Activated naive CD8-positive, alpha-beta T cell treated with anti-CD3 and anti-CD28 coated beads for 36 hours (primary cell): ENCODE measurements around the gene TRIM27. TPM values are rescaled to one million over a fixed set of nuclear protein-coding genes. Genes with fewer than 3 reads are reported as not detected.
"Not testable (repeated sequence)": the region's sequence is repeated elsewhere in the genome, so short reads cannot be mapped to it uniquely, and the experiment has no call there.

Source experiments
- DNase-seq: peaks from one replicate; pipeline ENCODE4 v3.0.0; 2021
- H3K27ac Mint-ChIP-seq: one replicate; pipeline ENCODE4 v1.8.0; 2022; ENCODE audit warnings: mild to moderate bottlenecking, moderate library complexity, mixed read lengths
- H3K27me3 Mint-ChIP-seq: one replicate; pipeline ENCODE4 v1.8.0; 2022; ENCODE audit warnings: mild to moderate bottlenecking, mixed read lengths
- H3K36me3 Mint-ChIP-seq: one replicate; pipeline ENCODE4 v1.8.0; 2021; ENCODE audit warnings: mild to moderate bottlenecking, mixed read lengths
- H3K4me1 Mint-ChIP-seq: one replicate; pipeline ENCODE4 v1.8.0; 2021; ENCODE audit warnings: mixed read lengths
- H3K4me3 Mint-ChIP-seq: one replicate; pipeline ENCODE4 v1.8.0; 2022; ENCODE audit warnings: mild to moderate bottlenecking, moderate library complexity, mixed read lengths
- H3K9me3 Mint-ChIP-seq: one replicate; pipeline ENCODE4 v1.8.0; 2022; ENCODE audit warnings: mixed read lengths
- total RNA-seq, 2 experiments: library from RNA; stranded (reverse); gene quantifications; one replicate each; pipeline ENCODE4 v1.2.3, GENCODE V29; 2021

The TRIM27 gene
- total RNA-seq, 2 experiments from 2014 or later = 51.5 to 52.3 TPM

- no peak for DNase-seq
- H3K4me3 Mint-ChIP-seq = no peak overlapping the region
- no peak overlapping the region for H3K27ac Mint-ChIP-seq
- H3K4me1 Mint-ChIP-seq = peaks cover 31% of the 10 kb centered on the region
- H3K27me3 Mint-ChIP-seq = peaks cover 15% of the 10 kb centered on the region
- H3K36me3 Mint-ChIP-seq = peaks cover 9% of the 10 kb centered on the region
- H3K9me3 Mint-ChIP-seq = peaks cover 3% of the 10 kb centered on the region
Observed at GRCh38 chr6:28947067-28947765, 23.4 kb upstream of the TRIM27 start.

GRCh38 chr6:28945349-28945748 is 21.6 kb upstream of the TRIM27 start:
- H3K4me3 Mint-ChIP-seq = no peak overlapping the region
- H3K4me1 Mint-ChIP-seq = peaks cover 39% of the 10 kb centered on the region
- H3K27ac Mint-ChIP-seq = no peak overlapping the region
- H3K36me3 Mint-ChIP-seq = peaks cover 8% of the 10 kb centered on the region
- H3K27me3 Mint-ChIP-seq = peaks cover 22% of the 10 kb centered on the region
- DNase-seq = no peak
- H3K9me3 Mint-ChIP-seq = no peaks in the 10 kb centered on the region

GRCh38 chr6:28944412-28944865 is 20.7 kb upstream of the TRIM27 start:
- Mint-ChIP-seq H3K4me1 (peaks cover 45% of the 10 kb centered on the region), H3K4me3 (peak overlapping the region; percentile 79), H3K9me3 (no peaks in the 10 kb centered on the region), H3K27ac (peak overlapping the region; percentile 90), H3K36me3 (peaks cover 8% of the 10 kb centered on the region), H3K27me3 (peaks cover 22% of the 10 kb centered on the region)
- DNase-seq = peak; percentile 64

- peaks cover 1% of the 10 kb centered on the region for H3K9me3 Mint-ChIP-seq
- H3K27ac Mint-ChIP-seq = peak overlapping the region; percentile 90
- peaks cover 45% of the 10 kb centered on the region for H3K4me1 Mint-ChIP-seq
- H3K27me3 Mint-ChIP-seq = peaks cover 22% of the 10 kb centered on the region
- peak overlapping the region; percentile 79 for H3K4me3 Mint-ChIP-seq
- DNase-seq = peak; percentile 78
- peaks cover 8% of the 10 kb centered on the region for H3K36me3 Mint-ChIP-seq
Observed at GRCh38 chr6:28943557-28944411, 20.0 kb upstream of the TRIM27 start.

- Mint-ChIP-seq H3K4me3 (peak overlapping the region; percentile 79), H3K27ac (peak overlapping the region; percentile 90), H3K36me3 (peaks cover 8% of the 10 kb centered on the region), H3K27me3 (peaks cover 22% of the 10 kb centered on the region), H3K4me1 (peaks cover 45% of the 10 kb centered on the region), H3K9me3 (peaks cover 4% of the 10 kb centered on the region)
- no peak for DNase-seq
Observed at GRCh38 chr6:28943223-28943556, 19.4 kb upstream of the TRIM27 start.

- no peak for DNase-seq
- Mint-ChIP-seq H3K9me3 (peaks cover 5% of the 10 kb centered on the region), H3K36me3 (peaks cover 8% of the 10 kb centered on the region), H3K4me3 (peak overlapping the region; percentile 95), H3K4me1 (peaks cover 47% of the 10 kb centered on the region), H3K27me3 (peaks cover 22% of the 10 kb centered on the region), H3K27ac (peak overlapping the region; percentile 100)
Observed at GRCh38 chr6:28941684-28942448, 18.1 kb upstream of the TRIM27 start.

GRCh38 chr6:28940858-28941683 is 17.3 kb upstream of the TRIM27 start:
- Mint-ChIP-seq H3K9me3 (peaks cover 5% of the 10 kb centered on the region), H3K27ac (peak overlapping the region; percentile 100), H3K4me1 (peaks cover 49% of the 10 kb centered on the region), H3K4me3 (peak overlapping the region; percentile 95), H3K36me3 (peaks cover 8% of the 10 kb centered on the region), H3K27me3 (peaks cover 22% of the 10 kb centered on the region)
- DNase-seq = peak; percentile 71

GRCh38 chr6:28940294-28940857 is 16.6 kb upstream of the TRIM27 start:
- Mint-ChIP-seq H3K27ac (peak overlapping the region; percentile 100), H3K27me3 (peaks cover 22% of the 10 kb centered on the region), H3K36me3 (peaks cover 8% of the 10 kb centered on the region), H3K9me3 (peaks cover 5% of the 10 kb centered on the region), H3K4me3 (peak overlapping the region; percentile 95), H3K4me1 (peaks cover 49% of the 10 kb centered on the region)
- DNase-seq = peak; percentile 61

GRCh38 chr6:28933069-28933468 is 9.3 kb upstream of the TRIM27 start:
- H3K27me3 Mint-ChIP-seq = peaks cover 8% of the 10 kb centered on the region
- H3K4me1 Mint-ChIP-seq = peaks cover 5% of the 10 kb centered on the region
- DNase-seq = no peak
- peaks cover 1% of the 10 kb centered on the region for H3K9me3 Mint-ChIP-seq
- no peak overlapping the region for H3K27ac Mint-ChIP-seq
- H3K36me3 Mint-ChIP-seq = no peaks in the 10 kb centered on the region
- H3K4me3 Mint-ChIP-seq = no peak overlapping the region

- Mint-ChIP-seq H3K4me1 (peaks cover 2% of the 10 kb centered on the region), H3K27ac (no peak overlapping the region), H3K4me3 (no peak overlapping the region), H3K36me3 (no peaks in the 10 kb centered on the region), H3K27me3 (peaks cover 8% of the 10 kb centered on the region), H3K9me3 (no peaks in the 10 kb centered on the region)
- DNase-seq = no peak
Observed at GRCh38 chr6:28929887-28930620, 6.3 kb upstream of the TRIM27 start.

- not testable (repeated sequence) for H3K4me1 Mint-ChIP-seq, H3K4me3 Mint-ChIP-seq, H3K36me3 Mint-ChIP-seq, DNase-seq, H3K9me3 Mint-ChIP-seq, H3K27me3 Mint-ChIP-seq, H3K27ac Mint-ChIP-seq
Observed at GRCh38 chr6:28929339-28929738, 5.6 kb upstream of the TRIM27 start.

- Mint-ChIP-seq H3K27ac (no peak overlapping the region), H3K27me3 (peaks cover 8% of the 10 kb centered on the region), H3K9me3 (no peaks in the 10 kb centered on the region), H3K36me3 (peaks cover under 1% of the 10 kb centered on the region), H3K4me3 (no peak overlapping the region), H3K4me1 (peaks cover 3% of the 10 kb centered on the region)
- no peak for DNase-seq
Observed at GRCh38 chr6:28927846-28928245, 4.1 kb upstream of the TRIM27 start.

- Mint-ChIP-seq H3K9me3 (no peaks in the 10 kb centered on the region), H3K36me3 (peaks cover 43% of the 10 kb centered on the region), H3K27ac (peak overlapping the region; percentile 95), H3K4me1 (peaks cover 33% of the 10 kb centered on the region), H3K4me3 (peak overlapping the region; percentile 94), H3K27me3 (no peaks in the 10 kb centered on the region)
- peak; percentile 53 for DNase-seq
Observed at GRCh38 chr6:28922821-28923317, 916 bp downstream of the TRIM27 start.
